NCI-H510A treated with DMSO at 0.1 percent for 48 hours (cell line): ENCODE data around the gene EHD4.

Source experiments
- DNase-seq: peaks from one replicate; lab custom pipeline; 2025; lab: John Stamatoyannopoulos, UW

EHD4 gene

GRCh38 chr15:41860049-41860828, 112.1 kb downstream of the EHD4 start:
- DNase-seq: no peak

- no peak for DNase-seq
Measured at GRCh38 chr15:41858756-41859155, 113.6 kb downstream of the EHD4 start.

GRCh38 chr15:41857316-41857715, 115.0 kb downstream of the EHD4 start:
- DNase-seq: no peak

GRCh38 chr15:41856716-41857115, 115.6 kb downstream of the EHD4 start:
- DNase-seq: no peak

- no peak for DNase-seq
Measured at GRCh38 chr15:41856262-41856661, 116.1 kb downstream of the EHD4 start.

- DNase-seq: no peak
Measured at GRCh38 chr15:41855261-41855961, 116.9 kb downstream of the EHD4 start.

- no peak for DNase-seq
Measured at GRCh38 chr15:41854443-41854842, 117.9 kb downstream of the EHD4 start.

GRCh38 chr15:41853831-41854230, 118.5 kb downstream of the EHD4 start:
- no peak for DNase-seq

- no peak for DNase-seq
Measured at GRCh38 chr15:41852736-41853590, 119.4 kb downstream of the EHD4 start.

GRCh38 chr15:41851755-41852370, 120.5 kb downstream of the EHD4 start:
- no peak for DNase-seq

- DNase-seq: no peak
Measured at GRCh38 chr15:41851167-41851523, 121.2 kb downstream of the EHD4 start.

GRCh38 chr15:41850482-41851166, 121.7 kb downstream of the EHD4 start:
- DNase-seq: no peak

- DNase-seq: no peak
Measured at GRCh38 chr15:41849861-41850260, 122.5 kb downstream of the EHD4 start.

- no peak for DNase-seq
Measured at GRCh38 chr15:41849204-41849603, 123.2 kb downstream of the EHD4 start.

- DNase-seq: no peak
Measured at GRCh38 chr15:41848631-41849030, 123.7 kb downstream of the EHD4 start.

- DNase-seq: no peak
Measured at GRCh38 chr15:41847981-41848380, 124.4 kb downstream of the EHD4 start.

GRCh38 chr15:41847206-41847605, 125.2 kb downstream of the EHD4 start:
- no peak for DNase-seq
